Measurements from ENCODE around the gene RREB1. TPM values are rescaled to one million over a fixed set of nuclear protein-coding genes. Genes with fewer than 3 reads are reported as not detected.
A peak's percentile ranks its signal among the peaks of the same experiment; 100 is the strongest.

RREB1 gene
- total and polyA plus RNA-seq, 2 experiments from 2014 or later: 8.5 to 25.5 TPM

- peaks cover 11% of the 10 kb centered on the region for H3K27me3 Mint-ChIP-seq (ENCODE audit: insufficient read depth, low read depth, poor library complexity)
- Histone ChIP-seq H3K4me1 (ENCODE audit: insufficient read depth) (peaks cover 71% of the 10 kb centered on the region), H3K27me3 (ENCODE audit: insufficient read depth) (no peaks in the 10 kb centered on the region), H4K20me1 (replicated peaks; ENCODE audit: insufficient read depth) (no peaks in the 10 kb centered on the region), H3K4me3 (no peak overlapping the region), H3K27ac (ENCODE audit: low read depth) (no peak overlapping the region), H3F3A (replicated peaks; ENCODE audit: low read depth) (no peaks in the 10 kb centered on the region), H2AFZ (no peak overlapping the region), H3K79me2 (replicated peaks; ENCODE audit: insufficient read depth) (peaks cover 77% of the 10 kb centered on the region), H3K4me2 (peak overlapping the region; percentile 72; the same call in 1 of the 2 replicates), H3K36me3 (ENCODE audit: insufficient read depth) (no peaks in the 10 kb centered on the region), H3K9me2 (ENCODE audit: insufficient read depth) (no peaks in the 10 kb centered on the region)
- H3K27ac Mint-ChIP-seq: 0 out of 2 replicates have a peak overlapping the region, but pooled peaks have one; percentile 8
- H3K9me3 Mint-ChIP-seq: no peaks in the 10 kb centered on the region
- DNase-seq (ENCODE audit: low spot score) (no peak), ATAC-seq (no peak)
- no peaks in the 10 kb centered on the region for H3K36me3 Mint-ChIP-seq (ENCODE audit: low read depth)
- no peak for TF ChIP-seq REST (IDR thresholded peaks at IDR 0.05; ENCODE audit: unreplicated experiment)
- no peak for TF ChIP-seq NANOG (IDR thresholded peaks at IDR 0.05; ENCODE audit: borderline replicate concordance)
- no peak for TF ChIP-seq EZH2 (IDR thresholded peaks at IDR 0.05; ENCODE audit: low read depth, unreplicated experiment)
- no peak for TF ChIP-seq CTCF (conservative IDR thresholded peaks at IDR 0.05; ENCODE audit: low read depth in 2 of 2)
- H3K4me1 Mint-ChIP-seq: peaks cover 82% of the 10 kb centered on the region
- H3K4me3 Mint-ChIP-seq: no peak overlapping the region
Observed at GRCh38 chr6:7148100-7148822, 40.5 kb downstream of the RREB1 start.

GRCh38 chr6:7150381-7151064, 42.8 kb downstream of the RREB1 start:
- Histone ChIP-seq H3K4me1 (ENCODE audit: insufficient read depth) (peaks cover 58% of the 10 kb centered on the region), H4K20me1 (replicated peaks; ENCODE audit: insufficient read depth) (no peaks in the 10 kb centered on the region), H3K79me2 (replicated peaks; ENCODE audit: insufficient read depth) (peaks cover 83% of the 10 kb centered on the region), H3K4me2 (peak overlapping the region; percentile 55), H2AFZ (no peak overlapping the region), H3K27ac (ENCODE audit: low read depth) (no peak overlapping the region), H3F3A (replicated peaks; ENCODE audit: low read depth) (no peaks in the 10 kb centered on the region), H3K4me3 (no peak overlapping the region; the same call in 1 of the 2 replicates), H3K9me2 (ENCODE audit: insufficient read depth) (no peaks in the 10 kb centered on the region), H3K27me3 (ENCODE audit: insufficient read depth) (no peaks in the 10 kb centered on the region), H3K36me3 (ENCODE audit: insufficient read depth) (no peaks in the 10 kb centered on the region)
- Mint-ChIP-seq H3K9me3 (no peaks in the 10 kb centered on the region), H3K27ac (peak overlapping the region; percentile 83), H3K36me3 (ENCODE audit: low read depth) (no peaks in the 10 kb centered on the region), H3K27me3 (ENCODE audit: insufficient read depth, low read depth, poor library complexity) (peaks cover 11% of the 10 kb centered on the region), H3K4me3 (peak overlapping the region; percentile 10; the same call in 1 of the 3 replicates), H3K4me1 (peaks cover 82% of the 10 kb centered on the region)
- DNase-seq (ENCODE audit: low spot score) (peak; percentile 80), ATAC-seq (peak; percentile 60)
- TF ChIP-seq ZNF331 (CRISPR knock-in tag; IDR thresholded peaks at IDR 0.05; ENCODE audit: low read depth) (no peak), EZH2phosphoT487 (IDR thresholded peaks at IDR 0.05; ENCODE audit: unreplicated experiment) (no peak), STAT1 (IDR thresholded peaks at IDR 0.05; ENCODE audit: unreplicated experiment) (no peak)
- TF ChIP-seq, protein P1, sequence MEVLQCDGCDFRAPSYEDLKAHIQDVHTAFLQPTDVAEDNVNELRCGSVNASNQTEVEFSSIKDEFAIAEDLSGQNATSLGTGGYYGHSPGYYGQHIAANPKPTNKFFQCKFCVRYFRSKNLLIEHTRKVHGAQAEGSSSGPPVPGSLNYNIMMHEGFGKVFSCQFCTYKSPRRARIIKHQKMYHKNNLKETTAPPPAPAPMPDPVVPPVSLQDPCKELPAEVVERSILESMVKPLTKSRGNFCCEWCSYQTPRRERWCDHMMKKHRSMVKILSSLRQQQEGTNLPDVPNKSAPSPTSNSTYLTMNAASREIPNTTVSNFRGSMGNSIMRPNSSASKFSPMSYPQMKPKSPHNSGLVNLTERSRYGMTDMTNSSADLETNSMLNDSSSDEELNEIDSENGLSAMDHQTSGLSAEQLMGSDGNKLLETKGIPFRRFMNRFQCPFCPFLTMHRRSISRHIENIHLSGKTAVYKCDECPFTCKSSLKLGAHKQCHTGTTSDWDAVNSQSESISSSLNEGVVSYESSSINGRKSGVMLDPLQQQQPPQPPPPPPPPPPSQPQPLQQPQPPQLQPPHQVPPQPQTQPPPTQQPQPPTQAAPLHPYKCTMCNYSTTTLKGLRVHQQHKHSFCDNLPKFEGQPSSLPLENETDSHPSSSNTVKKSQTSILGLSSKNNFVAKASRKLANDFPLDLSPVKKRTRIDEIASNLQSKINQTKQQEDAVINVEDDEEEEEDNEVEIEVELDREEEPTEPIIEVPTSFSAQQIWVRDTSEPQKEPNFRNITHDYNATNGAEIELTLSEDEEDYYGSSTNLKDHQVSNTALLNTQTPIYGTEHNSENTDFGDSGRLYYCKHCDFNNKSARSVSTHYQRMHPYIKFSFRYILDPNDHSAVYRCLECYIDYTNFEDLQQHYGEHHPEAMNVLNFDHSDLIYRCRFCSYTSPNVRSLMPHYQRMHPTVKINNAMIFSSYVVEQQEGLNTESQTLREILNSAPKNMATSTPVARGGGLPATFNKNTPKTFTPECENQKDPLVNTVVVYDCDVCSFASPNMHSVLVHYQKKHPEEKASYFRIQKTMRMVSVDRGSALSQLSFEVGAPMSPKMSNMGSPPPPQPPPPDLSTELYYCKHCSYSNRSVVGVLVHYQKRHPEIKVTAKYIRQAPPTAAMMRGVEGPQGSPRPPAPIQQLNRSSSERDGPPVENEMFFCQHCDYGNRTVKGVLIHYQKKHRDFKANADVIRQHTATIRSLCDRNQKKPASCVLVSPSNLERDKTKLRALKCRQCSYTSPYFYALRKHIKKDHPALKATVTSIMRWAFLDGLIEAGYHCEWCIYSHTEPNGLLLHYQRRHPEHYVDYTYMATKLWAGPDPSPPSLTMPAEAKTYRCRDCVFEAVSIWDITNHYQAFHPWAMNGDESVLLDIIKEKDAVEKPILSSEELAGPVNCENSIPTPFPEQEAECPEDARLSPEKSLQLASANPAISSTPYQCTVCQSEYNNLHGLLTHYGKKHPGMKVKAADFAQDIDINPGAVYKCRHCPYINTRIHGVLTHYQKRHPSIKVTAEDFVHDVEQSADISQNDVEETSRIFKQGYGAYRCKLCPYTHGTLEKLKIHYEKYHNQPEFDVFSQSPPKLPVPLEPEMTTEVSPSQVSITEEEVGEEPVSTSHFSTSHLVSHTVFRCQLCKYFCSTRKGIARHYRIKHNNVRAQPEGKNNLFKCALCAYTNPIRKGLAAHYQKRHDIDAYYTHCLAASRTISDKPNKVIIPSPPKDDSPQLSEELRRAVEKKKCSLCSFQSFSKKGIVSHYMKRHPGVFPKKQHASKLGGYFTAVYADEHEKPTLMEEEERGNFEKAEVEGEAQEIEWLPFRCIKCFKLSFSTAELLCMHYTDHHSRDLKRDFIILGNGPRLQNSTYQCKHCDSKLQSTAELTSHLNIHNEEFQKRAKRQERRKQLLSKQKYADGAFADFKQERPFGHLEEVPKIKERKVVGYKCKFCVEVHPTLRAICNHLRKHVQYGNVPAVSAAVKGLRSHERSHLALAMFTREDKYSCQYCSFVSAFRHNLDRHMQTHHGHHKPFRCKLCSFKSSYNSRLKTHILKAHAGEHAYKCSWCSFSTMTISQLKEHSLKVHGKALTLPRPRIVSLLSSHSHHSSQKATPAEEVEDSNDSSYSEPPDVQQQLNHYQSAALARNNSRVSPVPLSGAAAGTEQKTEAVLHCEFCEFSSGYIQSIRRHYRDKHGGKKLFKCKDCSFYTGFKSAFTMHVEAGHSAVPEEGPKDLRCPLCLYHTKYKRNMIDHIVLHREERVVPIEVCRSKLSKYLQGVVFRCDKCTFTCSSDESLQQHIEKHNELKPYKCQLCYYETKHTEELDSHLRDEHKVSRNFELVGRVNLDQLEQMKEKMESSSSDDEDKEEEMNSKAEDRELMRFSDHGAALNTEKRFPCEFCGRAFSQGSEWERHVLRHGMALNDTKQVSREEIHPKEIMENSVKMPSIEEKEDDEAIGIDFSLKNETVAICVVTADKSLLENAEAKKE (CRISPR knock-in tag; IDR thresholded peaks at IDR 0.05): no peak

Measured in GM23338 (cell line).